Measurements from ENCODE around the gene TIMM50.
A peak's percentile ranks its signal among the peaks of the same experiment; 100 is the strongest.

The TIMM50 gene

GRCh38 chr19:39480337-39481228 lies at the start of gene TIMM50:
TIMM50 (plus strand) TSS chr19:39480838; CDS start chr19:39480854, 16 bp downstream.
- H3K4me3 ChIP-seq (replicated peaks; ENCODE audit: low read depth, low read length), result peak within 1 kb of the TSS; percentile 100
- DNase-seq (ENCODE audit: extremely low read depth, low read depth), result peak; percentile 88
- TF ChIP-seq CTCF (IDR thresholded peaks at IDR 0.05; ENCODE audit: low read depth, low read length, missing control alignments), result no peak

GRCh38 chr19:39432677-39433025 lies 48.0 kb upstream of the TIMM50 start:
- H3K4me3 ChIP-seq (replicated peaks; ENCODE audit: low read depth, low read length), result no peak overlapping the region
- no peak for DNase-seq (ENCODE audit: extremely low read depth, low read depth)
- no peak for TF ChIP-seq CTCF (IDR thresholded peaks at IDR 0.05; ENCODE audit: low read depth, low read length, missing control alignments)

DNA sequence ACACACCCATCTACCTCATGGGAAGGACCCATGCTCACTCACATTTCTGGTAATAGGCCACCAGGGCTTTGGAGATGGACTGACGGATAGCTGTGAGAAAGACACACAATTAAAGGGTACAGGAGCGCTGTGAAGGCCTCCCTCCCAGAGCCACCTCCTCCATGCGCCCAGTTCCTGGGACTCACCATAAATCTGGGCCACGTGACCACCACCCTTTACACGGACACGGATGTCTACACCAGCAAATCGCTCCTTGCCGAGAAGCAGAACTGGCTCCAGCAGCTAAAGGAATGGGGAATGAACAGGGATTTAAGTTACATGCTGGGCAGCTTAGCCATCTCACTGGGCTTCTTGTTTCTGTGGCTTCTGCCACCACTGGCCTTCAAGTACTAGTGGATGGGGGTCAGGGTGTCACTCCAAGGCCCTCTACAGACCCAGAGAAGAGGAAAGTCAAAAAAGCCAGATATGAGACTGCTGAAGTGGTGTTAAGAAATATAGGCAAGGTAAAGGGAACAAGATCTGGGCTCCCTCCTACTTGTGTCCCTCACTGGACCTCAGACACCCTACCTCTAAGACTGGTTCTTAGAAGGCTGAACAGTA lies 47.1 kb upstream of the TIMM50 start:
- no peak for TF ChIP-seq CTCF (IDR thresholded peaks at IDR 0.05; ENCODE audit: low read depth, low read length, missing control alignments)
- H3K4me3 ChIP-seq (replicated peaks; ENCODE audit: low read depth, low read length), result peak overlapping the region; percentile 94

GRCh38 chr19:39434123-39435076 lies 46.2 kb upstream of the TIMM50 start:
- DNase-seq (ENCODE audit: extremely low read depth, low read depth), result no peak
- no peak for TF ChIP-seq CTCF (IDR thresholded peaks at IDR 0.05; ENCODE audit: low read depth, low read length, missing control alignments)
- H3K4me3 ChIP-seq (replicated peaks; ENCODE audit: low read depth, low read length), result peak overlapping the region; percentile 94

More for the DNA sequence above, 47.1 kb upstream of the TIMM50 start:
- no peak for DNase-seq (ENCODE audit: extremely low read depth, low read depth)

GRCh38 chr19:39435499-39436349 lies 44.9 kb upstream of the TIMM50 start, which contains the start of gene RPS16:
RPS16 (minus strand) TSS chr19:39435949; CDS start chr19:39435895, 54 bp downstream.
- no peak for TF ChIP-seq CTCF (IDR thresholded peaks at IDR 0.05; ENCODE audit: low read depth, low read length, missing control alignments)

More at GRCh38 chr19:39435499-39436349, 44.9 kb upstream of the TIMM50 start, which contains the start of gene RPS16:
- DNase-seq (ENCODE audit: extremely low read depth, low read depth), result peak; percentile 85
- peak within 1 kb of the TSS; percentile 94 for H3K4me3 ChIP-seq (replicated peaks; ENCODE audit: low read depth, low read length)
